Endothelial cell of umbilical vein (primary cell): ENCODE measurements around the gene FAM53B. TPM values are rescaled to one million over a fixed set of nuclear protein-coding genes. Genes with fewer than 3 reads are reported as not detected.

Source experiments
- BruUV-seq: library from RNA; stranded (reverse); fragments of 400-500 nt; replicated peaks from 2 replicates; lab custom pipeline; 2021; lab: Mats Ljungman, UMichigan
- CTCF ChIA-PET: fragments of 300-600, 350-600 bp; sonication (Branson Sonifier 250); formaldehyde crosslinking; loops from one replicate; lab custom pipeline; 2021; ENCODE audit warnings: antibody characterized with exemption, inconsistent platforms; lab: Charles Lee
- POLR2A ChIA-PET: fragments of 300-600, 350-600 bp; sonication (Branson Sonifier 250); formaldehyde crosslinking; loops from one replicate; lab custom pipeline; 2021; ENCODE audit warnings: antibody characterized with exemption, inconsistent platforms; lab: Charles Lee
- DNase-seq: peaks from one replicate; pipeline ENCODE4 v3.0.0-alpha.2; 2011; ENCODE audit warnings: low read depth, low spot score
- FAIRE-seq: peaks from 2 replicates; lab custom pipeline; 2011; peaks lifted over from hg19 to GRCh38; lab: Jason Lieb, UNC
- H2AFZ ChIP-seq: 2 replicates; pipeline ENCODE4 v1.6.0; 2012; ENCODE audit warnings: low read depth, low read length, control low read depth, inconsistent platforms
- H3K27ac ChIP-seq: 2 replicates; pipeline ENCODE4 v1.5.1; 2011; ENCODE audit warnings: low read depth, mild to moderate bottlenecking, control low read depth, low read length, moderate library complexity; ENCODE audit not compliant: insufficient read depth
- H3K27me3 ChIP-seq, 2 experiments: 2 replicates each; pipeline versions ENCODE4 v1.6.0 to v1.6.1; 2011; ENCODE audit warnings: low read length in 2 of 2, mixed read lengths in 1 of 2; ENCODE audit not compliant: control insufficient read depth in 2 of 2, insufficient read depth in 2 of 2
- H3K36me3 ChIP-seq, 2 experiments: 2 replicates in 1 of 2; 3 replicates in 1 of 2; pipeline ENCODE4 v1.5.1; 2011; ENCODE audit warnings: low read length in 2 of 2, mild to moderate bottlenecking in 1 of 2, moderate library complexity in 1 of 2; ENCODE audit not compliant: control insufficient read depth in 2 of 2, insufficient read depth in 2 of 2; ENCODE audit errors: extremely low read depth in 1 of 2
- H3K4me1 ChIP-seq: 3 replicates; pipeline ENCODE4 v1.5.1; 2011; ENCODE audit warnings: mild to moderate bottlenecking, low read length; ENCODE audit not compliant: control insufficient read depth, insufficient read depth; ENCODE audit errors: extremely low read depth
- H3K4me2 ChIP-seq: 2 replicates; pipeline ENCODE4 v1.6.1; 2011; ENCODE audit warnings: low read length, control low read depth, mixed read lengths; ENCODE audit not compliant: insufficient read depth
- H3K4me3 ChIP-seq, 3 experiments: fragments of 200-600 bp in 1 of 3; sonication (generic), shearing (Covaris generic) in 1 of 3; replicated peaks in 1 of 3; 2 replicates each; pipeline ENCODE4 v1.5.1; 2011 to 2016; ENCODE audit warnings: control low read depth in 3 of 3, low read length in 3 of 3, mild to moderate bottlenecking in 2 of 3, inconsistent platforms in 1 of 3, low read depth in 1 of 3, moderate library complexity in 1 of 3; ENCODE audit not compliant: insufficient read depth in 1 of 3
- H3K79me2 ChIP-seq: 2 replicates; pipeline ENCODE4 v1.6.0; 2012; ENCODE audit warnings: low read length, inconsistent platforms; ENCODE audit not compliant: control insufficient read depth, insufficient read depth
- H3K9ac ChIP-seq: replicated peaks from 2 replicates; pipeline ENCODE3; 2011; ENCODE audit warnings: low read length, control low read depth; ENCODE audit not compliant: insufficient read depth; ENCODE audit errors: extremely low read depth
- H3K9me1 ChIP-seq: replicated peaks from 3 replicates; pipeline ENCODE4 v1.6.0; 2011; ENCODE audit warnings: mild to moderate bottlenecking, low read length; ENCODE audit not compliant: control insufficient read depth, insufficient read depth; ENCODE audit errors: extremely low read depth
- H3K9me3 ChIP-seq: replicated peaks from 2 replicates; pipeline ENCODE4 v1.5.1; 2012; ENCODE audit warnings: low read length, inconsistent platforms; ENCODE audit not compliant: control insufficient read depth, insufficient read depth
- H4K20me1 ChIP-seq: replicated peaks from 2 replicates; pipeline ENCODE3; 2011; ENCODE audit warnings: mild to moderate bottlenecking, low read length; ENCODE audit not compliant: control insufficient read depth, insufficient read depth; ENCODE audit errors: extremely low read depth
- FOS ChIP-seq: IDR thresholded peaks from 2 replicates; pipeline ENCODE4 v1.6.1; 2011; ENCODE audit warnings: mild to moderate bottlenecking, low read length, moderate library complexity, borderline replicate concordance; ENCODE audit not compliant: insufficient read depth
- GATA2 ChIP-seq: IDR thresholded peaks from 2 replicates; pipeline ENCODE4 v1.7.0; 2011; ENCODE audit warnings: low read depth, mild to moderate bottlenecking, moderate library complexity, mixed read lengths, low read length; ENCODE audit not compliant: insufficient read length, insufficient read depth
- JUN ChIP-seq: IDR thresholded peaks from 2 replicates; pipeline ENCODE4 v1.6.1; 2011; ENCODE audit warnings: borderline replicate concordance, low read depth; ENCODE audit not compliant: insufficient read length, insufficient read depth
- MYC ChIP-seq: IDR thresholded peaks from one replicate; pipeline ENCODE4 v1.6.1; 2011; ENCODE audit warnings: mild to moderate bottlenecking, low read depth, low read length
- dilution Hi-C: fragments of 300-500 bp; cut with MboI; formaldehyde crosslinking; loops from one replicate; pipeline ENCODE4 v1.15.0; 2019; ENCODE audit warnings: low sequenced_read_pairs; ENCODE audit not compliant: extremely low pct_ligation_motif_present
- intact Hi-C: fragments of 100-400 bp; cut with micrococcal nuclease; formaldehyde crosslinking; loops from one replicate; pipeline ENCODE4 v1.10.0; 2022
- polyA plus RNA-seq, 4 experiments: library from polyadenylated mRNA; depleted of rRNA in 3 of 4; stranded (reverse) in 3 of 4; unstranded in 1 of 4; fragments of >200 nt; gene quantifications; 2 replicates each; pipeline versions ENCODE4 v1.2.1 to v1.2.3, GENCODE V29; 2011 to 2012; ENCODE audit warnings: missing spikeins in 1 of 4
- total RNA-seq: library from RNA; stranded (reverse); gene quantifications from 2 replicates; pipeline ENCODE4 v1.2.3, GENCODE V29; 2021
- TF ChIP-seq, protein P1 (sequence below), 2 donors: IDR thresholded peaks; 1 replicate in 1 of 2; 2 replicates in 1 of 2; pipeline ENCODE4 v1.5.1; 2011; ENCODE audit warnings: low read length in 2 of 2, mild to moderate bottlenecking in 2 of 2, moderate library complexity in 2 of 2, control low read depth in 1 of 2, inconsistent platforms in 1 of 2, low read depth in 1 of 2; ENCODE audit not compliant: insufficient read depth in 1 of 2; ENCODE audit errors: extremely low read depth in 1 of 2
- TF ChIP-seq, protein P2 (sequence below): IDR thresholded peaks from 2 replicates; pipeline ENCODE4 v1.6.1; 2011; ENCODE audit not compliant: insufficient read depth, insufficient read length

Gene FAM53B
- total and polyA plus RNA-seq, 2 donors (not counting 3 experiments of a cell fraction or from before 2014, with no cell fraction given), result 8.5 to 21.1 TPM

DNA sequence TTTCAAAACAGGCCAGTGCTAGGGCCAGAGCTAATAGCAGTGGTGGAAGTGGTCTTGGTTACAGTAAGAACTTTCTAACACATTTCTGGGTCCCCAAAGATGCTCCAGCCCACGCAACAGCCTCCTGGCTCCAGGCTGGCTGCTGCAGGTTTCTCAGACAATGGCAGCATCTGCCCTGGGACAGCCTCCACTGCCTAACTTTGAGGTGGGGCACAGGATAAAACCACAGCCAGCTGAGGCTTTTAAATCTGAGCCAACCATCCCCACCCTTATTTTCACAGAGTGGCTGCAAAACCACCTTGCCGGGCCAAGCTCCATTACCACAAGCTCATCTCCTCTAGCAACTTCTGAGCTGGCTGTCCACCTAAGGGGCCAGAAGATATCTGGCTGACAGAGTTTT lies 84.8 kb downstream of the FAM53B start:
- TF ChIP-seq MYC, result no peak
- no peak for TF ChIP-seq JUN
- no peak for TF ChIP-seq FOS
- TF ChIP-seq, protein P1, sequence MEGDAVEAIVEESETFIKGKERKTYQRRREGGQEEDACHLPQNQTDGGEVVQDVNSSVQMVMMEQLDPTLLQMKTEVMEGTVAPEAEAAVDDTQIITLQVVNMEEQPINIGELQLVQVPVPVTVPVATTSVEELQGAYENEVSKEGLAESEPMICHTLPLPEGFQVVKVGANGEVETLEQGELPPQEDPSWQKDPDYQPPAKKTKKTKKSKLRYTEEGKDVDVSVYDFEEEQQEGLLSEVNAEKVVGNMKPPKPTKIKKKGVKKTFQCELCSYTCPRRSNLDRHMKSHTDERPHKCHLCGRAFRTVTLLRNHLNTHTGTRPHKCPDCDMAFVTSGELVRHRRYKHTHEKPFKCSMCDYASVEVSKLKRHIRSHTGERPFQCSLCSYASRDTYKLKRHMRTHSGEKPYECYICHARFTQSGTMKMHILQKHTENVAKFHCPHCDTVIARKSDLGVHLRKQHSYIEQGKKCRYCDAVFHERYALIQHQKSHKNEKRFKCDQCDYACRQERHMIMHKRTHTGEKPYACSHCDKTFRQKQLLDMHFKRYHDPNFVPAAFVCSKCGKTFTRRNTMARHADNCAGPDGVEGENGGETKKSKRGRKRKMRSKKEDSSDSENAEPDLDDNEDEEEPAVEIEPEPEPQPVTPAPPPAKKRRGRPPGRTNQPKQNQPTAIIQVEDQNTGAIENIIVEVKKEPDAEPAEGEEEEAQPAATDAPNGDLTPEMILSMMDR (IDR thresholded peaks at IDR 0.05; ENCODE audit: extremely low read depth in 1 of 2, insufficient read depth in 1 of 2, low read depth in 1 of 2, low read length in 2 of 2), result no peak
- no peak for TF ChIP-seq GATA2
- TF ChIP-seq, protein P2, sequence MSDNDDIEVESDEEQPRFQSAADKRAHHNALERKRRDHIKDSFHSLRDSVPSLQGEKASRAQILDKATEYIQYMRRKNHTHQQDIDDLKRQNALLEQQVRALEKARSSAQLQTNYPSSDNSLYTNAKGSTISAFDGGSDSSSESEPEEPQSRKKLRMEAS, result no peak
- Histone ChIP-seq H3K27ac (no peak overlapping the region), H3K9ac (no peak overlapping the region), H3K4me3 (no peak overlapping the region), H4K20me1 (no peaks in the 10 kb centered on the region), H3K9me1 (no peaks in the 10 kb centered on the region), H3K4me2 (no peak overlapping the region), H3K79me2 (no peaks in the 10 kb centered on the region), H3K9me3 (no peaks in the 10 kb centered on the region), H3K4me1 (no peaks in the 10 kb centered on the region), H3K36me3 (peaks cover 0 to 5% of the 10 kb centered on the region in 2 experiments), H3K27me3 (no peaks in the 10 kb centered on the region), H2AFZ (no peak overlapping the region)
- CTCF ChIA-PET, result interaction anchor here (0.8 to 1.5 kb wide), 5 partner anchors 11 to 122 kb away, joined by 3 read pairs; no protein-coding TSS in a partner anchor
- dilution Hi-C loops (no loop called here), intact Hi-C loops (no loop called here)
- POLR2A ChIA-PET, result no interaction called here
- no TSS peak for BruUV-seq
- FAIRE-seq, result no peak
- no peak for DNase-seq
